Activated CD4-positive, alpha-beta T cell treated with anti-CD3 and anti-CD28 coated beads, Interleukin-2, amount 50 U/mL, for 1 hour (primary cell): ENCODE data around the gene SECISBP2.

Source experiments
- DNase-seq: peaks from one replicate; pipeline ENCODE4 v3.0.0-alpha.2; 2020

Gene SECISBP2

DNA sequence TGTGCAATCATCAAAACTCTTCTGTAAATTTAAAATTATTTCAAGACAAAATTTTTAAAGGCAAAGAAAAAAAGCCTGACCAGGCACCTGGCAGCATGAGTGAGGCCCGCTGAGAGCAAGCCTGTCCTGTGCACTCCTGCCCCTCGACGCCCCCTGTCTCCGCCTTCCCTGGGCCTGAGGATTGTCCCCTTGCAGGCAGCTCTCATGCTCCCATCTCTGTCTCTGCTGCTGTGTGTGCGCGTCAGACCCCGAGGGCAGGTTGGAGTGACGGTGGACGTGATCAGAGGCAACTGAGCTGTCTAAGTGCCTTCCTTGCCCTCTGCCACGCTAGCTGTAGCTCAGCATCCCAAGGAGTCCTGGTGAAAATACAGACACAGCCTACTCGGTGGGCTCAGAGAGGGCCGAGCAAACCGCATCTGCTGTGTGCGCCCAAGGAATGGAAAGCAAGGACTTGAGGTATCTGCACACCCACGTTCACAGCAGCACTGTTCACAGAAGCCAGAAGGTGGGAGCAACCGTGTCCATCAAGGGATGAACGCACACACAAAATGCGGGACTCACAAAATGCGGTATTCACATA, 65.5 kb downstream of the SECISBP2 start:
- no peak for DNase-seq

DNA sequence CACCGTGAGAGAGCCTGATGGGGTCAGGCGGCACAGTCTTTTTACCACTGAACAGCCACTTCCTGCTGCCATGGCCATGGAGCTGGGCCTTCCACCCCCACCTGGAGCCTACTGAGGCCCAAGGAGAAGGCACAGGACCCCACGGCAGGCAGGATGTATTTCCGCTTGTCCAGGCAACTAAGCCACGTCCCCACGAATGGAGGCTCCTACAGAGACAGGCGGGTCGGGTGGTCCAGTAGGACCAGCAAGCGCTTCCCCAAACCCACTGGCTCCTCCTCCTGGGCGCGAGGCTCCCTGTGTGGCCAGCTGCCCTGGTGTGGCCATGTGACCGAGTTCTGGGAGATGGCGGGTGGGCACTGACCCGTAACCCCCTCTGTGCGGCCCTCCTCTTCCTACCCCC, 66.5 kb downstream of the SECISBP2 start:
- DNase-seq = no peak

DNA sequence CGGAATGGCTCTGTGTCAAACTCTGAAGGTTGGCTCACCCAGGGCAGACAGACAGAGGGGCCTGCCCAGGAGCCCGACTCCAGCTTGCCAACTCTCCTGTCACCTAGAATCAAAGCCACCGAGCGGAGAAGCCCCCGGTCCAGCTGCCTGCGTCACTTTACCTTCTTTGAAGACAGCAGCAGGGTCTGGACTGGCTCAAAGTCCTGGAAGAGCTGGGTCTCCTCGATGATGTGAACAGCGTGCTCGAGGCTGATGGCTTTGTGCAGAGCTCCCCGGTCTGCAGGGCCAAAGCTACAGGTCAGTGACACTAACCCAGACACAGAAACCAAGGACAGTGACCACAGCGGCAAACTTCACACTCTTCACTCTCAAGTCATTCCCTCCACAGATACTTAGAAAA, 67.9 kb downstream of the SECISBP2 start:
- no peak for DNase-seq

DNA sequence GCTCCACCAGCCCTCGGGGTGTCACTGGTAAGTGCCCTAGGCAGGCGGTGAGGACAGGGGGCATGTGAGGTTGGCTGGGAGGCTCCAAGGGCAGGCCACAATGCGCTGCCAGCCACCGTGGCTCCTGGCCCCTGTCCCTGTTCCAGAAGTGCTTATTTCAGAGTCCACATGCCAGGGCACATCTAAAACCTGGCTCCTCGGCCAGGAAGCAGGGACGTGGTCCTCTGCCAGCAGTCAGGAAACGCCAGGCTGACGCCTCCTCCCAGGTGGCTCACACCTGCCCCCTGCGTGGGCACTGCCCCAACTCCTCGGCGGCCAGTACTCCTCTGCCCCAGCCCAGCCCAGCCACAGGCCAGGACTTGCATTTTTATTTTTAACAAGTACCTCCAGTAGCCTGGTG, 68.5 kb downstream of the SECISBP2 start:
- no peak for DNase-seq

DNA sequence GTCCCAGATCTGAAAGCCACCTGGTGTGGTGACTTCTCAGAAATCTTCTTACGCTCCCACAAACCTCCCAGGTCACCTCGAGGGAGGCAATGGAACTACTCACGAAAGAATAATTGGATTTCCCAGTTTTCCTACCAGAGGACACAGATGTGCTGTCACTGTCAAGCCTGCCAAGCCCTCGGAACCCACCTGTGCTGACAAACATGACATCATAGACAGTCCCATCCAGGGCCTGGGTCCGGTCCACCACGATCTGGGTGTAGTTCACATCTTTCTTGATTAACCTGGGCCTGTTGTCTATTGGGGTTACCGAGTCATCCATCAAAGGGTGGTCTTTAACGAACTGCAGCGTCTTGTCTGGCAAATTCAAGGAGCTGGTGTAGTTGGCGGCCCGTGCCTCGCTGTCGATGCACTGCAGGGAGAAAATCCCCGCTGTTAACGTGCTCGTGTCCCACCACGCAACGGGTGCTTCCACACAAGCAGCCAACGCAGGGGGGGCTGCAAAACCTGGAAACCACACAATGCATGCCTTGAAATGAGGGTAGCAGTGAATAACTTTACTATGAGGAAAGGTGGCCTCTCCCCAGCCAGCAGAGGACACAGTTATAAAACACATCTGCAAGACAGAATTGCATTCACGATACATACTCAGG, 69.0 kb downstream of the SECISBP2 start:
- no peak for DNase-seq

DNA sequence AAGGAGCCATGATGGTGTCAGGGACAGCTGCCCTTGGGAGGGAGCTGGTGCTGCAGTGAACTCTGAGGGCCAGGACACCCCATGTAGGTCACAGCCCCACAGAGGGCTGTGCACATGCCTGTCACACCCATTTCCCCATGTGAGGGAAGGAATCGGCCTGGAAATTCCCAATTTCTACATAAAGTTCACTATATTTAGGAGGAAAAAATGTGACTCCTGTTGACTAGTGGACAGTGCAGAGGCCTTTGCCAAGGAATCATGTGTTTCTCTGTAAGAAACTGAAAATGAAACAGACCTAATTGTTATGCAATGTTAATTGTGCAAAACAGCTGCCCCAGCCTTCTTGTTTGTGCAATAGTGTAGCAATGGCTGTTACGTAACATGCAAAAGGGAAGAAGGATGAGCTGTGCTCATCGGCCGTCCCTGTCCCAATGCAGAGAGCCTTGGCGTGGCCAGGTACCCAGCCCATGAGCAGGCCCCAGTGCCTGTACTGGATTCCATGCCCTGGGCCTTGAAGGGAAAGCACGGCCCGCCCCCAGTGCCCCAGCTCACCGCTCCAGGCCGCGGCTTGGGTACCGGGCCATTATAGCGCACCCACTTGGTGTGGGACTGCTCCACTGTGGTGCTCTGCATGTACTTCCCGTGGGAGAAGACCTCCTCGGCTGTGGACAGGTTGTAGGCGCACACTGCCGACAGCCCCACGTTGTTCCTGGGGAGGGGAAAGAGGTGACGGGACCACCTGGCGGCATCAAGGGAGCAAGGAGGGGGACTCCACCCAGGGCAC, 70.0 kb downstream of the SECISBP2 start:
- DNase-seq = no peak

DNA sequence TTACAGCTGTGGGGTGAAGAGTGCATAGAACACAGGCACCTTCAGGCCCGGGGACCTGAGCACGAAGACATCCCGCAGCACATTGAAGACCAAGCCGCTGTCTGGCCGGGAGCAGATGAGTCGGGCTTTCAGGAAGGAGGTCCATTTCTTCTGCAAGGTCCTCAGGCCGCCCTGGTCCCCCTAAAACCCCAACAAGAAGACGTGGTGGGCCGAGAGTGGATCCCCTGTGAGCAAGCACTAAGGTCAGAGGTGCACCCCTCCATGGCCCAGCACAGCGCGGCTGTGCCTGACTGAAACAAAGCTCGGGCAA, 70.5 kb downstream of the SECISBP2 start:
- DNase-seq = no peak

DNA sequence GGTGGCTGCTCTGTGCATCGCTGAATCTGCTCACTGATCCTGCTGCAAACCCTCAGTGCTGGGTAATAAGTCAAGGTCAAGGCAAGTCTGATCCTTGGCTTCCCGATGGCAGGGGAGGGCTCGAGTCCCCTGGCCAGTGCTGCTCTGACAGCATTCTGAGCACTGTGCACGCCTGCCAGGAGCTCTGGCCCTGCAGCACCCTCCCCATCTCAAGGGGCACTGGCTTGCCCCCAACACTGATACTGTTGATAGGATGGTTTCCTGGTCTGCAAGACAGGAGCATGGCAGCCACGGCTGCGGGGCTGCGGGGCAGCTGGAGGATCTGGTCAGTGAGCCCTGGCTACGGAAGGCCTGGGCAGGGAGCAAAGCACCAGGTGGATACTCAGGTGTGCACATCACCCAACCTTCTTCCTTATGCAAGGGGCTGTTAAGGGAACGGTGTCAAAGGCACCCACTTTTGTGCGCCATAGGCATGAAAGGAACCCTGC, 71.8 kb downstream of the SECISBP2 start:
- DNase-seq = no peak

DNA sequence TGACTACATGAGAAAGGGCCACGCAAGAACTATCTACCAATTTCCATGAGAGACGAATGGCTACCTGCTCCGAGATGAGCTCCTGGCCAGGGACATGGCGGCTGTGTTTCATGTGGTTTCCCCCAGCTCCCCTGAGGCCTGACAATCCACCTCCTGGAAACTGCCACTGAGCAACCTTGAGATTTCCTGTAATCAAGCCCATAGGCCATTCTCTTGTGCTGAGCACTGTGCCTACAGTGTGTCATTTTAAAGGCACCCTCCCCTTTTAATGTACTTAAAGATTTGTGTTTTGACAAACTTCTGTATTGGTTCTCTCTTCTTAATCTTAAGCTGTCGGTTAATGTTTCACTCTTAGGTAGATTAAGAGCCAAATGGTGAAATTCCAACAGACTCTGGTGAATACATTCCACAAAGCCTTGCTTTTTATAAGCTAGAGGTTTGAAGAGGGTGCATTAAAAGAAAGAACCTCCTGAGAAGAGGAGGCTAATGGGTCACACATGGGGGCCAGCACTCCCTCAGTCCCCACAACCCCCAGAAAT, 72.3 kb downstream of the SECISBP2 start:
- no peak for DNase-seq

DNA sequence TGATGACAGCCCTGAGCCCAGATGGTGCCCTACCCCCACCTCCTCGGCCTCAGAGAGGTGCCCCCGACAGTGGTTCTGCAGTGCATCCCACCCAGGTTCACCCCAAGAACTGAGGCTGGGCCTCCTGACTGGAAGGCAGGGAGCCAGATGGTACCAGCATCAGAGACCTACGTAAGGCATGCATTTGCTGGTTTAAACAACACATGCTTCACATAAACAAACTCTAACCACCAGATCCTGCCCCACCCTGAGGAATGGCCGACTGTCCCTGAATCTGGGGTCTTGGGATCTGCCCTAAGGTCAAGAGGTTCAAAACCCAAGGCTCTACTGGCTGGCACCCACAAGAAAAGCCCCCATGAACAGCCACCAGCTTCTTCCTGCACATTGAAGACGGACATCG, 73.3 kb downstream of the SECISBP2 start:
- DNase-seq = no peak

DNA sequence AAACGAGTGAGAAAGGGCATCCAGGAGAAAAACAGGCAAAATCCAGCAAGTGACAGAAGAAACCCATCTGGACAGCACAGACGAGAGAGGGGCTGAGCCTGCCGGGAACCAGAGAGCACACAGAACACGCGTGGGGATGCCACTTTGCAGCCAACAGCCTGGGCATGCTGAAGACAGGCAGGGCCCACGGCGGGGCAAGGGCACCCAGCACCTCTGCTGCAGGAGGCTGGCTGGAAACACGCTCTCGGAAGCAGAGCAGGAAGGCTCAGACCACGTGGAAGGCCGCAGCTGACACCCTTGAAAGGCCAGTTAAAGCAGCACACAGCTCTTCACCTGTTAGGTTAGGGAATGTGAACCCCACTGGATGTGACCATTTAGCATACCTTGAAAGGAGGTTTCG, 76.1 kb downstream of the SECISBP2 start:
- DNase-seq = no peak

DNA sequence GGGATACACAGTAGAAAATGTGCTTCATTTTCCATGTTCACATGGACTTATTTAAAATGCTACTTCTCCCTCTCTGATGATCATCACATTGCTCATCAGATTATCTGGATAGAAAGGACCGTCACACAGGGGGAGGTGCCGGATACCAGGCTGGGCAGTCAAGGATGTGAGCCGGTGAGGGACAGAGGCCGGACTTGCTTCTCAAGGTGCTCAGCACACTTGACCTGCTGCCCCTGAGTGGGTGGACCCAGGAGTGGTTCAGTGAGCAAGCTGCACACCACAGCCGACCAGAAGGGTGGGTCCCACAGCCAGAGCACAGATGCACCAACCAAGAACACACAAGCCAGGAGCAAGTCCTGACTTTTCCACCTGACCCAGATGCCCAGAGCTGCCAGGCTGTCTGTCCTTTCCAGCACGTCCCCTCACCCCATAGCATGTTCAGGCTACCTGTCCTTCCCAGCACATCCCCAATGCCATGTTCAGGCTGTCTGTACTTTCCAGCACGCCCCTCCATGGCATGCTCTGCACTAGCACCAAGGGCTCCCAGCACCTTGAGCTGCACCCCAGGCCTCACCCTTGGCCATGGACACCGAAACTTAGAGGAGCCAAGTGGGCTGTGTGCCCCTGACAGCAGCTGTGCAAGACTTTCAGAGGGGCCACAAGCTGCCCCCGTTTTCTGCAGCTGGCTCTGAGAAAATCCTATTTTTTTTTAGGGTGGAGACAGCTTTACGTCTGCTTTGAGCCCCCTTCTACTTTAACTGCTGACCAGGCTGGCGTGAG, 77.8 kb downstream of the SECISBP2 start:
- DNase-seq = no peak

DNA sequence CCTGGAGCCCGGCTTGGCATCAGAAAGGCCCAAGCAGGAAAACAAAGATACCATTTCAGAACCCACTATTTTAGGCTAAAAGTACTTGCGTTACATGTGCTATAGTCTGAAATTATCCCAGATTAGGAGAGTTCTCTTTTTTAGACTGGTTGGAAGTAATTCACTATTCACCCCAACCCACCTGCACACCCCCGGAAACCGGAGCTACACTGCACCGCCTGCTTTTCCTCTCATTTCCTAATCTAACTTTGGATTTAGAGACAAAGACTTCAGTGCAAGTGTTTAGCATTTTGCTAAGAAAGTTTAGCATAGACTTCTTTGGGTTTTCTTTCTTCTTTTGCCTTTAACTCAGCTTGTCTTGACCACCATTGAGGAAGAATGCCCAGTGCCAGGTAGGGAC, 79.2 kb downstream of the SECISBP2 start:
- DNase-seq = no peak

DNA sequence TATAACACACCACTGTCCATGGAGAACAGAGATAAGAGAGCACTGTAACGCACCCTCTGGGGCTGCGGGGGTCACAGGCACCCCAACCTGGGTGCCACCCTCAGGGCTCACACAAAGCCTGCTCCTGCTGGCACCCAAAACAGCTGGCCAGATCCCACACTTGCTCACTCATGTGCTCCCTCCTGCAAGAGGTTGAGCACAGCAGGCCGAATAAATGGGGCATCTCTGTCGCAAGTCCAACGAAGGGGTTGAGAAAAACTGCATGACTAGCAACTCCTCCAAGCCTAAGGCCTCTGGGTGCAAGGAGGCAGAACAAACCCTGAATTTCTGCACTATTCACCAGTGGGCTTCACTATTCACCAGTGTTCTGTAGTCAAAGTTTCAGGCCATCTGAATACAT, 80.3 kb downstream of the SECISBP2 start:
- no peak for DNase-seq

DNA sequence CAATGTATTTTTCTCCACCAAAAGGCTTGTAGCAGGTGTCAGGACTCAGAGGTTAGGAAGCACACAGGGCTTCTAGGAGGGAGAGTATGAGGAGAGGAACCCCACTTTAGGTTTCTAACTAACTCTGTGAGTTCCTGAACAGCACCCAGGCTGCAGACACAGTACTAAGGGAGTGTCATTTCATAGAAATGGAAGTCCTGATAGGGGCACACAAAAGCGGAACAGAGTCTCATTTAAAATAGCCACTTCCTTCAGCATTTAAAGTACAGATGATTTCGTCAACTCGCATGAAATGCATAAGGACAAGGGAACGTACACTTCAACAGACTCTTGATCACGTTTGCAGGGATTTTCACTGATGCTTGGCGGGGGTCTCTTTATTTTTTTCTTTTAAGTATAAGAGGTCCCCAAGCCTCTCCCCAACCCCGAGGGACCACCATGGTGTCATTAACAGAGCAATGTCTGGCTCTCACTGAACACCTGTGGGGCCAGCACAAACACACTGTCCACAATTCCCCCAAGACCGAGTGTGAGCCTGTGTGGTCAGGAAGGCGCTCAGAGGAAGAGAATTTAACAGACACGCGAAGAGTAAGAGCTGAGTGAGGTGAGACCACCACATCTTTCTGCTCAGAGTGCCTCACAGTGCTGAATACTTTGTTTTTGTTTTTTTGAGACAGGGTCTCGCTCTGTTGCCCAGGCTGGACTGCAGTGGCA, 82.3 kb downstream of the SECISBP2 start:
- no peak for DNase-seq

DNA sequence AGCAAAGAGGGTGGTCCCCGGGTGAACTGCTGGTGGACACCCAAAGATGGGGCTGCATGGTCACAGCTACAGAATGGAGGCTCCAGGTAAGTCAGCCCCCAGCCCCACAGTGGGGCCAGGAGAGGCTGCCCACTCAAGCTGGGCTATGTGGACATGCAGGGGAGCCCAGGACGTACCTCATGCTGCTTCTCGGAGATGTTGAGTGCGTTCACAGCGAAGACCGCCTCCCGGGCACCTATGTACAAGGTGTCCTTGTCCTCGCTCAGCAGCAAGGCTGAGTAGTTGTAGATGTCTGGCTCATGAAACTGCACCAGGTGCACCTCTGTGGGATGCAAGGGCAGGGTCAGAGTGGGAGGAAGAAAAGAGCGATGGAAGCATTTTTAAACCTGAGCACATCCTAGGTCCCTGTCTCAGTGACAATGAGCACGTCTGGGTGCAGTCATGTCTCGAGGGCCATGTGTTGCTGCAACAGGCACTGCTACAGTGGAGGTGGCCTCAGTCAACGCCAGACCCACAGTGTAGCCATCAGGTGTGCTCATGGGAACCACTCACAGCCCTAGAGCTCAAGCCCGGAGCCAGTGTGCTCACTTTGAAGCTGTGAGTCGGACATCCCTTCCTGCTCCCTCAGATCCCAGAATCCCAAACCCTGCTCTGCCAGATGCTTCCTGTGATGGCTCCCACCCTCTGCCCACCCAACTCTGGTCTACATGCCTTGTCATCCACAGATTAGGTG, 84.6 kb downstream of the SECISBP2 start:
- DNase-seq = no peak

DNA sequence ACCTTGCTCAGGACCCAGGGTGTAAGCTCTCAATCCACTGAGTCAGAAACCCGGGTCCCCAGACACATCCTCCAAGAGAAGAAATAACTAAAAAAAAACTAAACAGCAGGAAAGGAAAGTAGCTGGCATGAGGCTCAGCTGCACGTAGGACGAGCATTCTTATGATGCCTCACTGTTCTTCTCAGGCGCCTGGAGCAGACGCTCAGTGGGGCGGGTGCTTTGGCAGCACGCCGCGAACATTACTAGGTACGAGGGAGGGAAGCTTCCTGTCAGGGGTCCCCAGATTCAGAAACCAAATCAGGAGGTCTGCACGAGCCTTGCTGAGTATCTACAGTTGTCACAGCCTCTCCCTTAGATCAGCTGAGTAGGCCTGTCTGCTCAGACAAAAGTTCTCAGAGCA, 85.8 kb downstream of the SECISBP2 start:
- DNase-seq = no peak

DNA sequence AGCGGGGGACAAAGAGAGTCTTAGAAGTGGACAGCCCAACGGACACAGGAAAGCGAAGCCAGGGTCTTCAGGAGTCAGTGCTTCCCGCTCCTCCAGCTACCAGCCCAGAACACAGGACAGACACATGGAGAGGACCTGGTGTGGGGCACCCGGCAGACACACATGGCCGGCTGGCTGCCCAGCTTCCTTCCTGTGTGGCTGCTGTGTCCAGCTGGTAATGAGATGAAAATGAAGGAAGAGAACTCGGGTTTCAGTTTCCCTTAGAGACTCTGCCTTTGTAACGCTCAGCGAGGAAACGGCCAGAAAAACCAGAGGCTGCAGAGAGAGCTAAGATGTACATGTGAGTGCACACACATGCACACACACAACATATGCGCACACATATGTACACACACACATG, 87.5 kb downstream of the SECISBP2 start:
- DNase-seq = no peak

DNA sequence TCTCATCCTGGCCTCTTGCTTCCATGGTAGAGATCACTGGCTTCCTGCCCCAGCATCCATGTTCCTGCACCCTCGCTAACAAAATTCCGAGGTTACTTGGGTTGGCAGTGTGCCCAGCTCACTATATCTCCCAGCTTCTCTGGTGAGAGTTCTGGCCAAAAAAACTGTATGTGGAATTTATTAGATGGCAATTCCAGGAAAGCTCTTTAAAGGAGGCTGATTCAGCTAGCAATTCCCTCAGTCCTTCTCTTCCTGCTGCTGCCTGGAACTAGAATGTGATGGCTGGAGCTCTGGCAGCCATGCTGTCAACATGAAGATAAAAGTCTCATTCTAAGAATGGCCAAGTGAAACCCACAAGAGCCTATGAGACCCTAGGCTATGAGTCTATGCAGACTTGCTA, 88.8 kb downstream of the SECISBP2 start:
- DNase-seq = no peak

DNA sequence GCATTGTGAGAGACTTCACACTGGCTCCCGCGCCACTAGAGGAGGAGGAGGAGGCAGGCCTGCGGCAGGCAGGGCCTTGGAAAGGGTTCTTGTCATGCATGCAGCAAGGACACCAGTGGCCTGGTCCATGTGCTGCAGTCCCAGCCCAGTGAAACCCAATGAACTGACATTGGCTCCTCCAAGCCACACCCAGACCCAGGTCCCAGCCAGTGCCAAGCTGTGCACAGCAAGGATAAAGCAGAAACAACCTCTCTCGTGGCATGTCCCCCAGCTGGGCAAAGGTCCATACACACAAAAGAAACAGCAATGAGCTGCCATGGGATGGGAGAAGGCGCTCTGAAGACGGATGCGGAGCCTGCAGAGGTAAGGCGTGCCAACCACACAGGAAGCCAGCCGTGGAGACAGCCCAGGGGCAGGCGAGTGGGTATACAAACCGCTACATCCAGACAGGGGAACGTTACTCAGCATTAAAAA, 90.4 kb downstream of the SECISBP2 start:
- DNase-seq = peak; percentile 72
